ENCODE results near the gene EWSR1. TPM values are rescaled to one million over a fixed set of nuclear protein-coding genes. Genes with fewer than 3 reads are reported as not detected.

Gene EWSR1
- total RNA-seq, 4 donors from 2014 or later: 128 to 169 (median 149) TPM

DNA sequence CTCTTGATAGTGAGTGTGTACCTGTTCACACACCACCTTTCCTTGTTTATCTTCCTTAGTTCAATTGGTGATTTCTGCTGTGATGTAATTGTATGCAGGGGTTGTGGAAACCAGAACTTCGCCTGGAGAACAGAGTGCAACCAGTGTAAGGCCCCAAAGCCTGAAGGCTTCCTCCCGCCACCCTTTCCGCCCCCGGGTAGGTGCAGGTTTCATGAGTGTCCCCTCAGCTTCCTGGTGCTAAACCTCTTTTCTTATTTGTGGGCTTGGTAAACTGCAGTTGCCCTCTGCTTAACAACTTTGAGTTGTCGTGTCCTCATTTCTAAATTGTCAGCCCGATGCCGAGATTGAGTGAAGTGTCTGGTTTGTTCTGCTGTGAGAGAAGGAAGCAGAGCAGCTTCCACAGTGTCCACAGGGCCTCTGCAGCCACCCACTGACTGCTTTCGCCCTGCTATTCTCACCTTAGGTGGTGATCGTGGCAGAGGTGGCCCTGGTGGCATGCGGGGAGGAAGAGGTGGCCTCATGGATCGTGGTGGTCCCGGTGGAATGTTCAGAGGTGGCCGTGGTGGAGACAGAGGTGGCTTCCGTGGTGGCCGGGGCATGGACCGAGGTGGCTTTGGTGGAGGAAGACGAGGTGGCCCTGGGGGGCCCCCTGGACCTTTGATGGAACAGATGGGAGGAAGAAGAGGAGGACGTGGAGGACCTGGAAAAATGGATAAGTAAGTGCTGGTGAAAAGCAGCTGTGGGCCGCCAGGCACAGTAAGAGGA is 31.2 kb downstream of the EWSR1 start:
- no peak for TF ChIP-seq POLR2A (IDR thresholded peaks at IDR 0.05)
- TF ChIP-seq, protein P1, sequence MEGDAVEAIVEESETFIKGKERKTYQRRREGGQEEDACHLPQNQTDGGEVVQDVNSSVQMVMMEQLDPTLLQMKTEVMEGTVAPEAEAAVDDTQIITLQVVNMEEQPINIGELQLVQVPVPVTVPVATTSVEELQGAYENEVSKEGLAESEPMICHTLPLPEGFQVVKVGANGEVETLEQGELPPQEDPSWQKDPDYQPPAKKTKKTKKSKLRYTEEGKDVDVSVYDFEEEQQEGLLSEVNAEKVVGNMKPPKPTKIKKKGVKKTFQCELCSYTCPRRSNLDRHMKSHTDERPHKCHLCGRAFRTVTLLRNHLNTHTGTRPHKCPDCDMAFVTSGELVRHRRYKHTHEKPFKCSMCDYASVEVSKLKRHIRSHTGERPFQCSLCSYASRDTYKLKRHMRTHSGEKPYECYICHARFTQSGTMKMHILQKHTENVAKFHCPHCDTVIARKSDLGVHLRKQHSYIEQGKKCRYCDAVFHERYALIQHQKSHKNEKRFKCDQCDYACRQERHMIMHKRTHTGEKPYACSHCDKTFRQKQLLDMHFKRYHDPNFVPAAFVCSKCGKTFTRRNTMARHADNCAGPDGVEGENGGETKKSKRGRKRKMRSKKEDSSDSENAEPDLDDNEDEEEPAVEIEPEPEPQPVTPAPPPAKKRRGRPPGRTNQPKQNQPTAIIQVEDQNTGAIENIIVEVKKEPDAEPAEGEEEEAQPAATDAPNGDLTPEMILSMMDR (IDR thresholded peaks at IDR 0.05): no peak
- intact Hi-C loops (cut with DNase I; ENCODE audit: low total_unique reads): no loop called here
- WGBS, 2 donors: 85 to 91% methylated on average over 19 of the region's 19 CpGs
- H3K4me3 ChIP-seq (ENCODE audit: low read depth, poor library complexity, severe bottlenecking): no peak overlapping the region
- DNase-seq (ENCODE audit: low spot score in 2 of 2): peak in 1 of 2 donors; percentile 81

DNA sequence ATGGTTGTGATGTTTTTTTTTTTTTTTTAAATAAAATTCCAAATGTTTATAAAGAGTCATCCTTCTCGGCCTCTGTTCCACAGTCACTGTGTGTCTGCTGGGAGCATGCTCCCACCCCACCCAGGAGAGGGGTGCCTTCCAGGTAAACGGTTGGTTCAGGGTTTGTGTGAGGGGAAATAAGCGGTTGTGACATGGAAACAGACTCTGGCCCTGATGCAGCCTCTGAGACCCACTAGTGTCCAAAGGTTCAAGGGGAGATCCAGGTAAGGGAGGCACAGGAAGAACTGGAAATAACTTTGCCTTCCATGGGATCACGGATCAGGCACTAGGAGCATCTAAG is 32.4 kb downstream of the EWSR1 start:
- intact Hi-C loops (cut with DNase I; ENCODE audit: low total_unique reads): no loop called here
- WGBS, 2 donors: 62 to 66% methylated on average over 4 of the region's 4 CpGs

DNA sequence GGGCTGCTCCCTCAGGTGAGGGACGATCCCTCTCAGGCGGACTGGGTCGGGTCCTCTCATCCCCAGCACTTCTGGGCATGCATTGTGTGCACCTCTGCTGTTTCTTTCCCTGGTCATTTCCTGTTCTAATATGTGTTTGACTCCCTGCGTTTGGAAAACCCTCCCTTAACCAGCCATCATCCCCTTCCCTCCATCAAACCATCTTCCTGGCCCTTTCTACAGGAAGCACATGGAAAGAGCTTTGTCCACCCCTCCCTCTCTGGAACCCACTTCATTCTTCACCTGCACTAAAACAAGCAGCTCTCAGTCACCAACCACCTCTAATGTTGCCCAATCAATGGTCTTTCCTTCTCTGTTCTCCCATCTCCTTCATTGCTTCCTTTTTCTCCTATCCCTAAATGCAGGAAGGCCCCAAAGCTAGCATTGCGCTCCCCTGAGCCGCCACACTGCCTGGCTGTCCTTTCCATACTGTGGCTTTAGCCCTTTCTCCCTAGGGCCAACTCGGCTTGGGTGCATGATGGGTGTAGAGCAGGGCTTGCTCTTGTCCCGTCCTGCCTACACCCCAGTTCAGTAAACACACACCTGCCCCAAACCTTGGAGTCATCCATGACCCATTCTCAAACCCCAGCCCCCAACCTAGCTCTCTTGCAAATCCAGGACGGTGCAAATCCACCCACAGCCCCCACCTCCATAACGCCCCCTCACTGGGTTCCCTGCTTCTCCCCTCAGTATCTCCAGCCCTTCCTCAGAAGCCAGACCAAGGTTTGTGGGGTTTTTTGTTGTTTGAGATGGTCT is 32.9 kb downstream of the EWSR1 start:
- TF ChIP-seq, protein P1 (IDR thresholded peaks at IDR 0.05): no peak
- TF ChIP-seq POLR2A (IDR thresholded peaks at IDR 0.05): no peak
- H3K4me3 ChIP-seq (ENCODE audit: low read depth, poor library complexity, severe bottlenecking): no peak overlapping the region
- 67 to 72% methylated on average over 10 of the region's 10 CpGs for WGBS, 2 donors
- intact Hi-C loops (cut with DNase I; ENCODE audit: low total_unique reads): no loop called here
- peak in 1 of 2 donors; percentile 75 for DNase-seq (ENCODE audit: low spot score in 2 of 2)

More for the DNA sequence above, 32.4 kb downstream of the EWSR1 start:
- H3K4me3 ChIP-seq (ENCODE audit: low read depth, poor library complexity, severe bottlenecking): no peak overlapping the region
- no peak for TF ChIP-seq POLR2A (IDR thresholded peaks at IDR 0.05)
- TF ChIP-seq, protein P1 (IDR thresholded peaks at IDR 0.05): no peak
- peak in 1 of 2 donors; percentile 67 for DNase-seq (ENCODE audit: low spot score in 2 of 2)

DNA sequence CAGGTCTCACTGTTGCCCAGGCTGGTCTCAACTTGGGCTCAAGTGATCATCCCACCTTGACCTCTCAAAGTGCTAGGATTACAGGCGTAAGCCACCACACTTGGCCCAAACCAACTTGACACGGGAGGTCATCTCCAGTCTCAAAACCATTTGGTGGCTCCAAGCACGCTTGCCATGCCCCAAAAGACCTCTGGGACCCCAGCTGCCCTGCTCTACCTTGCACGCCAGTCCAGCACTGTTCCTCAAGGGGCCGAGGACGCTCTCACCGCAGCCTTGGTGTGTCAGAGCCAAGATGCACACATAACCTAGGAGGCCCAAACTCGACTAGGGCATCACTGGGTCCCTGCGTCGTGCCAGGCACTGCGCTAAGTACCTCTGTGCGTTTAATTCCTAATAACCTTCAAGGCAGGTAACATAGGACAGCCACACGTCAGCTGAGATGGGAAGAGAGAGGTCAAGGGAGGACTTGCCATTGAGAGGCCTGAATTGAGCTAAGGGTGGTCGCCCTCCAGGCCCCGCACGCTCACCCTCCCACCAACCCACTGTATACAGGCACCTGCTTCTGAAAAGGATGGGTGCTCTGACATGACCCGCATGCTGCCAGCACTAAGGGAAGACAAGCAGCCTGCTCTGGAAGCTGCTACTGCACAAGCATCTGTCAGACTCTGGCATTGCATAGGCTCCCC is 33.8 kb downstream of the EWSR1 start:
- WGBS, 2 donors: 84 to 86% methylated on average over 16 to 17 of the region's 17 CpGs
- intact Hi-C loops (cut with DNase I; ENCODE audit: low total_unique reads): no loop called here
- no peak overlapping the region for H3K4me3 ChIP-seq (ENCODE audit: low read depth, poor library complexity, severe bottlenecking)
- TF ChIP-seq, protein P1 (IDR thresholded peaks at IDR 0.05): no peak
- TF ChIP-seq POLR2A (IDR thresholded peaks at IDR 0.05): no peak
- peak in 1 of 2 donors; percentile 85 for DNase-seq (ENCODE audit: low spot score in 2 of 2)

DNA sequence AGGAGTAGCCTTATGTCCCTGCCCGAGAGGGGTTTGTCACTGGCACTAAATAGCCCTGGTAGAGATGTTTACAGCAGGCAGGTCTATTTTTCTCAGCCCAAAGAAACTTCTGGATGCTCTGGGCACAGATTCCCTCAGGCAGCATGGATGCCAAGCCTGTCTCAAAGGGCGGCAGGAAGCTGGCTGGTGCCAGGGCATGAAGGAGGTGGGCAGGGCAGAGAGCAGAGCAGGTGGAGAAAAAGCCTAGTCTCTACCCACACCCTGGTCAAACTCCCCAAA is 34.3 kb downstream of the EWSR1 start:
- no peak for TF ChIP-seq POLR2A (IDR thresholded peaks at IDR 0.05)
- TF ChIP-seq, protein P1 (IDR thresholded peaks at IDR 0.05): no peak
- no peak for DNase-seq (ENCODE audit: low spot score in 2 of 2)
- WGBS, 2 donors: 27 to 29% methylated on average over 2 of the region's 2 CpGs
- intact Hi-C loops (cut with DNase I; ENCODE audit: low total_unique reads): no loop called here
- H3K4me3 ChIP-seq (ENCODE audit: low read depth, poor library complexity, severe bottlenecking): no peak overlapping the region
